SK-N-SH (cell line): ENCODE results near the gene ALDH9A1.

Experiments
- EP300 ChIP-seq, 2 experiments: IDR thresholded peaks; 2 replicates each; pipeline versions ENCODE4 v1.4.0 to v1.6.1; 2012; ENCODE audit warnings: borderline replicate concordance in 1 of 2, low read depth in 1 of 2, low read length in 1 of 2
- MAX ChIP-seq: IDR thresholded peaks from 2 replicates; pipeline ENCODE4 v1.4.0; 2012; ENCODE audit warnings: low read depth
- RAD21 ChIP-seq: IDR thresholded peaks from 2 replicates; pipeline ENCODE4 v1.6.1; 2012; ENCODE audit warnings: mild to moderate bottlenecking, low read length
- TAF1 ChIP-seq: IDR thresholded peaks from 2 replicates; pipeline ENCODE4 v1.6.1; 2012; ENCODE audit warnings: low read depth, mild to moderate bottlenecking, low read length, moderate library complexity, borderline replicate concordance
- TF ChIP-seq, protein P1 (sequence below): fragments of 200-600 bp; sonication (generic); IDR thresholded peaks from 2 replicates; pipeline ENCODE4 v1.6.1; 2017; ENCODE audit warnings: antibody characterized with exemption, mild to moderate bottlenecking, moderate library complexity

GRCh38 chr1:165697491-165697880 is 876 bp downstream of the ALDH9A1 start:
- no peak for TF ChIP-seq MAX
- TF ChIP-seq, protein P1, sequence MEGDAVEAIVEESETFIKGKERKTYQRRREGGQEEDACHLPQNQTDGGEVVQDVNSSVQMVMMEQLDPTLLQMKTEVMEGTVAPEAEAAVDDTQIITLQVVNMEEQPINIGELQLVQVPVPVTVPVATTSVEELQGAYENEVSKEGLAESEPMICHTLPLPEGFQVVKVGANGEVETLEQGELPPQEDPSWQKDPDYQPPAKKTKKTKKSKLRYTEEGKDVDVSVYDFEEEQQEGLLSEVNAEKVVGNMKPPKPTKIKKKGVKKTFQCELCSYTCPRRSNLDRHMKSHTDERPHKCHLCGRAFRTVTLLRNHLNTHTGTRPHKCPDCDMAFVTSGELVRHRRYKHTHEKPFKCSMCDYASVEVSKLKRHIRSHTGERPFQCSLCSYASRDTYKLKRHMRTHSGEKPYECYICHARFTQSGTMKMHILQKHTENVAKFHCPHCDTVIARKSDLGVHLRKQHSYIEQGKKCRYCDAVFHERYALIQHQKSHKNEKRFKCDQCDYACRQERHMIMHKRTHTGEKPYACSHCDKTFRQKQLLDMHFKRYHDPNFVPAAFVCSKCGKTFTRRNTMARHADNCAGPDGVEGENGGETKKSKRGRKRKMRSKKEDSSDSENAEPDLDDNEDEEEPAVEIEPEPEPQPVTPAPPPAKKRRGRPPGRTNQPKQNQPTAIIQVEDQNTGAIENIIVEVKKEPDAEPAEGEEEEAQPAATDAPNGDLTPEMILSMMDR = no peak
- TF ChIP-seq TAF1 = no peak
- no peak for TF ChIP-seq EP300 (IDR thresholded peaks at IDR 0.05; ENCODE audit: borderline replicate concordance in 1 of 2, low read depth in 1 of 2, low read length in 1 of 2)
- TF ChIP-seq RAD21 = no peak
